ENCODE data around the gene IDH2. TPM values are rescaled to one million over a fixed set of nuclear protein-coding genes. Genes with fewer than 3 reads are reported as not detected.

IDH2 gene
- total and polyA plus RNA-seq, 2 of the 13 experiments (the other 11 are each of a cell fraction or from before 2014, with no cell fraction given) = 121 to 145 TPM

- no peak for TF ChIP-seq ZNF639 (CRISPR knock-in tag; conservative IDR thresholded peaks at IDR 0.05)
- no peak for TF ChIP-seq GATAD1 (CRISPR knock-in tag; IDR thresholded peaks at IDR 0.05)
- peak; percentile 90 for TF ChIP-seq SOX5 (CRISPR knock-in tag; IDR thresholded peaks at IDR 0.05; ENCODE audit: borderline replicate concordance)
- TF ChIP-seq TBX3 (IDR thresholded peaks at IDR 0.05; ENCODE audit: borderline replicate concordance) = no peak
- no peak for TF ChIP-seq ZBTB8A (CRISPR knock-in tag; IDR thresholded peaks at IDR 0.05; ENCODE audit: borderline replicate concordance, low read depth)
- TF ChIP-seq HINFP (CRISPR knock-in tag; IDR thresholded peaks at IDR 0.05; ENCODE audit: low read depth) = no peak
- TF ChIP-seq KDM2A (CRISPR knock-in tag; IDR thresholded peaks at IDR 0.05; ENCODE audit: borderline replicate concordance, low read depth) = no peak
- TF ChIP-seq AKAP8 (CRISPR knock-in tag; IDR thresholded peaks at IDR 0.05) = no peak
- no peak for TF ChIP-seq ZNF207 (IDR thresholded peaks at IDR 0.05; ENCODE audit: borderline replicate concordance)
- TF ChIP-seq ARID2 (CRISPR knock-in tag; IDR thresholded peaks at IDR 0.05; ENCODE audit: borderline replicate concordance) = no peak
- no peak for TF ChIP-seq ZKSCAN1 (IDR thresholded peaks at IDR 0.05; ENCODE audit: low read length)
- TF ChIP-seq ZNF224 (CRISPR knock-in tag; IDR thresholded peaks at IDR 0.05) = no peak
- TF ChIP-seq ZNF557 (CRISPR knock-in tag; IDR thresholded peaks at IDR 0.05) = no peak
- TF ChIP-seq CREB3 (CRISPR knock-in tag; IDR thresholded peaks at IDR 0.05) = no peak
- peak; percentile 74 for TF ChIP-seq FOXP4 (CRISPR knock-in tag; IDR thresholded peaks at IDR 0.05)
- no peak for TF ChIP-seq ZMAT3 (CRISPR knock-in tag; conservative IDR thresholded peaks at IDR 0.05)
- TF ChIP-seq ZNF616 (CRISPR knock-in tag; IDR thresholded peaks at IDR 0.05; ENCODE audit: low read depth) = no peak
- no peak for TF ChIP-seq MAZ (IDR thresholded peaks at IDR 0.05; ENCODE audit: borderline replicate concordance, low read depth, low read length)
- no peak for TF ChIP-seq MAZ (CRISPR knock-in tag; IDR thresholded peaks at IDR 0.05; ENCODE audit: low read depth)
- no peak; the same call in 1 of the 2 replicates for TF ChIP-seq SP4 (CRISPR knock-in tag; IDR thresholded peaks at IDR 0.05)
- no peak for TF ChIP-seq ZNF550 (CRISPR knock-in tag; IDR thresholded peaks at IDR 0.05; ENCODE audit: borderline replicate concordance)
- peak; percentile 83 for TF ChIP-seq RARA (CRISPR knock-in tag; IDR thresholded peaks at IDR 0.05)
- no peak for TF ChIP-seq DBP (CRISPR knock-in tag; IDR thresholded peaks at IDR 0.05; ENCODE audit: not compliant biosample characterization)
- TF ChIP-seq PLSCR1 (CRISPR knock-in tag; IDR thresholded peaks at IDR 0.05; ENCODE audit: borderline replicate concordance) = no peak
Observed at GRCh38 chr15:90054618-90055097, 47.6 kb downstream of the IDH2 start (continued).
